CD4-positive, alpha-beta T cell treated with Interleukin-21 for 1 hour (primary cell): ENCODE data around the gene AURKAIP1.
"Not testable (repeated sequence)": the region's sequence is repeated elsewhere in the genome, so short reads cannot be mapped to it uniquely, and the experiment has no call there.

Source experiments
- DNase-seq: peaks from one replicate; pipeline ENCODE4 v3.0.0-alpha.2; 2020

The AURKAIP1 gene

DNA sequence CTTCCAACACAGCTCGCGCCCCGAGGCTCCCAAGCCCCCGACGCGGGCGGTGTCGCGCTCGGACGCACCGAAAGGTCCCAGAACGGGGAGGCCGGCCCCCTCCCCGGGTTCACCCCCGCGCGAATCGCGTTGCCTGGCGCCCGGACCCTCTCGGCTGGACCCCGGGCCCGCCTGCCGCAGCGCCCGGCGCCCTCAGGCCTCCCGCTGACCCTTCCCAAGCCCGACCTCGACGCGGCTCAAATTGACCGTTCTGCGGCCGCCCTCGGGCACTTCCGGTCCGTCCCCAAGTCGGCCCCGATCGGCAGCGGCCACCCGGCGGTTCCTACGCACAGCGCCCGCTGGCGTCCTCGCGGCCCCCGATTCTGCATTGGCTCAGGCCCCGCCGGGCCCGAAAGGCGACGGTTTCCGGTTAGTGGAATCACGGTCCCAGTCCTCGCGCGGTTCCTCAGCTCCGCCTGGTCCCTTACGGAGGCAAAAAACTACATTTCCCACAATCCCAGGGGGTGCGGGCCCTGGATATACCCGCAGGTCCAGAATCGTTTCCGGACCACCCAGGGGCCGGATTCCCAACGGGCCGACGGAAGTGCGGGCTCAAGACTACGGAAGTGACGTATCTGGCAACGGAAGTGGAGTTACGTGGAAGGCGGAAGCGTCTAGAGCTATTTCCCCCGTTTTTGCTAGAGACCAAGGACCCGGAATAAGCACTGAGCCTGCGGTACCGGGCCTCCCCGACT is at the start of gene AURKAIP1:
Gene AURKAIP1 (minus strand): TSS at position 279 of the 734 bp plus-strand sequence. CDS start 451 bp downstream, outside the sequence.
- DNase-seq: peak; percentile 99

DNA sequence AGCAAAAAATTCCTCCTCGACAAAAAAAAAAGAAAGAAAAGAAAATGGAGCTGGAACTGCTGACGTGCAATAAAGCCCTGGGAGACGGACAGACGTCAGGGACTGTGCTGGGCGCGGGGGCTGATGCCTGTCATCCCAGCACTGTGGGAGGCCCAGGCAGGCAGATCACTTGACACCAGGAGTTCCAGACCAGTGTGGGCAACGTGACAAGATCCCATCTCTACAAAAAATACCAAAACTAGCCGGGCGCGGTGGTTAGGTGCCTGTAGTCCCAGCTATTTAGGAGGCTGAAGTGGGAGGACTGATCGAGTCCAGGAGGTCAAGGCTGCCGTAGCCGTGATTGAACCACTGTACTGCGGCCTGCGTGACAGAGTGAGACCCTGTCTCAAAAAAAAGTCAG is 49.7 kb upstream of the AURKAIP1 start:
- no peak for DNase-seq

DNA sequence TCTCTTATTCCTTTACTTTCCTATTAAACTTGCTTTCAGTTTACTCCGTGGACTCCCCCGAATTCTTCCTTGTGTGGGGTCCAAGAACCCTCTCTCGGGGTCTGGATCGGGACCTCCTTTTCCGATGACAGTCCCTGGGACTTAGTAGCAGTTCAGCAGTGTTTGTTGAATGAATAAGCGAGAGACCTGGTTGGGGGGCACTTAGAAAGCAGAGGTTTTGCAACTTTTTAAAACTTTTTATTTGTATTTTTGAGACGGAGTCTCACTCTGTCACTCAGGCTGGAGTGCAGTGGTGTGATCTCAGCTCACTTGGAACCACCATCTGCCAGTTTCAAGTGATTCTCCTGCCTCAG is 48.2 kb upstream of the AURKAIP1 start:
- no peak for DNase-seq

DNA sequence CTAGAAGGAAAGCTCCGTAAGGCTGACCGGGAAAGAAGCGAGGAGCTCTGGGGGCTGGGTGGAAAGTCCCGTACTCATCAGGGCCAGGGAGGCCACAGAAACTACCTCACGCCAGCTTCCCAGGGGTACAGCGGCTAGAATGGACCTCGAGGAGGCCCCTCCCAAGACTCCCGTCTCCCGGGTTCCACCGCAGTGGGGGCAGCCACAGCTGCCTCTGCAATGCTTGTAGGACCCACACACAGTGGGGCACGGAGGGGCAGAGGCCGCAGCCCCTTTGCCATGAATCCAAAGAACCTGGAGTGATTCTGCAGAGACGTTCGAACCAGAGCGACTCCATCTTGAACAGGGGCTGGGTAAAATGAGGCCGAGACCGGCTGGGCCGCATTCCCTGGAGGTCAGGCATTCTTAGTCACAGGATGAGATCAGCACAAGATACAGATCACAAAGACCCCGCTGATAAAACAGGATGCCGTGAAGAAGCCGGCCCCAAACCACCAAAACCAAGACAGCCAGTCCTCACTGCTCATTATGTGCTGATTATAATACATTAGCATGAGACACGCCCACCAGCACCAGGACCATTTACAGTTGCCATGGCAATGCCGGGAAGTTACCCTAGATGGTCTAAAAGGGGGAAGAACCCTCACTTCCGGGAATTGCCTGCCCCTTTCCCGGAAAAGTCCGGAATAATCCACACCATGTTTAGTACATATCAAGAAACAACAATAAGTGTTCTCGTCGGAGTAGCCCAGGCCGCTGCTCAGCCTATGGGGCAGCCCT is 47.6 kb upstream of the AURKAIP1 start:
- DNase-seq: no peak

DNA sequence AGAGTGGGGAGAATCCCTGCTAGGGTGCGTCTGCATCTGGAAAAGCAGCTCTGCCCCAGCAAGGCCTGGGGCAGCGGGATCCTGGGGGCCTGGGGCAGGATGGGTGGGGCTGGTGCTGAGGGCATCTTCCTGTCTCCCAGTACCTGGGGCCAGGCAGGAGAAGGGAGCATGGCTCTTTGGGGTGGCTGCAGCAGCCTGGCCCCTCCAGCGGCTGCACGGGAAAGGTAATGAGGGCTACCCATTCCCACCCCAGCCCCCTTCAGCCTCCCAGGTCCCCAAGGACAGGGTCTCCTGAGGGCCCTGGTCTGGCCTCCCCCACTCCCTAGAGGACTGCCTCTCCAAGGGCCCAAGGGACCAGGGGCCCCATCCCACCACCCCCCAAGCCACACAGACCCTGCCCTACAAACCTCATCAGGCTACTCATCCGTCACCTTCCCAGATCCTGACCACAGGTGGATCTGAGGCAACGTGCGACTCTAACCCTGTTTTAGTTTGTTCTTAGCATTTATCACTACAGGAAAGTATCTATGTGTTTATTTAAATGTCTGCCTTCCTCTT is 47.0 kb upstream of the AURKAIP1 start:
- no peak for DNase-seq

DNA sequence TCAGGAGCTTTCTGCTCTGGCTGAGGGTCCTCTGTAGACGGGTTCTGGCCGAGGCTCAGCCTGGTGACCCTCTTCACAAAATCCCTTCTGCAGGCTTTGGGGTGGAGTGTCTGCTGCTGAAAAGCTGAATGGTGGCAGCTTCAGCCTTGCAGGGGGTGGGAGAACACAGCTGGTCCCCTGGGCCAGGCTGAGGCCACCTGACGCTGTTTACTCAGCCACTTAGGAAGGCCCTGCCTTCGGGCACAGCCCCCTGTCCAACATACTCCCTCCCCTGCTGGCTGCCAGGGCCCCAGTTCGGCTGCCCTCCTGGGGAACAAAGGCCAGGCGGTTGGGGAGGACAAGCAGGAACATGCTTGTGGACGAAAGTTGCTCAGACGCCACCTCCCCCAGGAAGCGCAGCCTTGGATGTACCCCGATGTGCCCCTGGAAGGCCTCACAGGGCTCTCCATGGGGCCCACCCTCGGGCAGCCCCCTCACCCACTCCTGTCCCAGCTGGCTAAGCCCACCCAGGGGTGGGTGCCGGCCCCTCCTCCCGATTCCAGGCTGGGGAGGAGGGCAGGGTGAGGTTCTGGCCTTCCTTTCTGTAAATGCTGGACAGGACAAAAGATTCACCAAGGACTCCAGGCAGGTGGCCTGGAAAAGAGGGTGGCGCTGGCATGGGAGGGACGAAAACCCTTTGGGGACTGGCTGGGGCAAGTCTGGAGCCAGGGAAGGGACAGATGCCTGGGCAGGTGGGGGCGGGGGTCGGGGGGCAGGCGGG is 46.3 kb upstream of the AURKAIP1 start, which contains the start of gene ANKRD65:
Gene ANKRD65 (minus strand): TSS at position 130 of the 760 bp plus-strand sequence. CDS start 271 bp downstream, outside the sequence.
- no peak for DNase-seq

DNA sequence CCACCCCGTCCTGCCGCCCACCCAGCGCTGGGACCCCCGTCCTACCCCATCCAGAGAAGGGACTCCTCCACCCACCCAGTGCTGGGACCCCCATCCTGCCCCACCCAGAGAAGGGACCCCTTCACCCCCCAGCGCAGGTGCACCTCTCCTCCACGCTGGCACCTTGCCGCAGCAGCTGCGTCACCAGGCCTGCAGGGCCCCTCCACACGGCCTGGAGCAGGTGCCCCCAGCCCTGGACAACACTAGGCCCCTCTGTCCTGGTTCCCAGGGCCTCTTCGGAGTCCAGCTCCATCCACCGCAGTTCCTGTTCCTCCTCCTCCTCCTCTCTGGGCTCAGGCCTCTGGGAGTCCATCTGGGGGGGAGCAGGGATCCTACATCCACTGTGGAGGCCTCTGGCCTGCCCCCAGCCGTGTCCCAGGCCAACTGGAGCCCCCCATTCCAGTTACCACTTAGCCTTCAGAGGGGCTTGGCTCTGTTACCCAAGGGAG is 45.7 kb upstream of the AURKAIP1 start:
- DNase-seq: no peak

DNA sequence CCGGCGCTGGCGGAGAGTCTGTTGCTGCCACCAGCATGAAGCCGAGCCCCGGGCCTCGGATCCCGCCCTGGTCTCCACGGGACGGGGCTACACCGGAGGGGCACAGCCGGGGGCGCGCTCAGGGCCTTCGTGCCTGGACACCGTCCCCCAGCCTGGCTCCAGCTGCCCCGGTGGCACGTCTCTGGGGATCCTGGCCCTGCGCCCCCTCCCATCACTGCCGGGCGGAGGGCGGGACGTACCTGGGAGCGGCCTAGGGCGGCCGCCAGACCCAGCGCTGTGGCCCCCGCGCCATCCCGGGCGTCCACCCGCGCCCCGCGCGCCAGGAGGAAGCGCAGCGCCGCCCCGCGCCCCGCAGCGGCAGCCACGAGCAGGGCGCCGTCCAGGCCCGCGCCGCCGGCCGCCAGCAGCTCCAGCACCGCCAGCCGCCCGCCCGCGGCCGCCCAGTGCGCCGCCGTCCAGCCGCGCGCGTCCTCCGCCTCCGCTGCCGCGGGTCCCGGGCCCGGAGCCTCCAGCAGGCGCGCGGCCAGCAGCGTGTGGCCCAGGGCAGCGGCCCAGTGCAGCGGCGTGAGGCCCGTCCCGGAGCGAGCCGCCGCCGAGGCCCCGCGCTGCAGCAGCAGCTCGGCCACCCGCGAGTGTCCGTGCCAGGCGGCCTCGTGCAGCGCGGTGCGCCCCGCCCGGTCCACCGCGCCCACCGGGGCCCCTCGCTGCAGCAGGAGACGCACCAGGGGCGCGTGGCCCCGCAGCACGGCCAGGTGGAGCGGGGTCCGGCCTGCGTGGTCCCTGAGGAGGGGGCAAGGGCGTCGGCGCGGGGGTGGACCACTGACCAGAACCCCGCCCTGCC is 45.0 kb upstream of the AURKAIP1 start:
- DNase-seq: no peak

DNA sequence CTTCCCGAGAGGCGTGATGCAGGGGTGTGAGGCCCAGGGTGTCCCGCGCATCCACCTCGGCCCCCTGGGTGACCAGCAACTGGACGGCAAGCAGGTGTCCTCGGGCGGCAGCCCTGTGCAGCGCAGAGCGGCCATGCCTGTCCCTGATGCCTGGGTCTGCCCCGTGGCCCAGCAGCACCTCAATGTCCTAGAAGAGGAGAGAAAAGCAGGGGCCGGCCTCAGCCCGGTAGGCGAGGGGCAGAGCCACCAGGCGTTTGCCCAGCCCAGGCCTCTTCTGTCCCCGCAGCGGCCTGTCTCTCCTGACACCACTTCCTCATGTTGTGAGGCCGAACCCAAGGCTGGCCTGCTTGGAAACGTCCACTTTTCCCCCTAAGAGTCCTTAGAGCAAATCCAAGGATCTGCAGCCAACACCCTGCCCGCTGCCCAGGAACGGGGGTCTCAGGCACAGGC is 44.4 kb upstream of the AURKAIP1 start:
- no peak for DNase-seq

DNA sequence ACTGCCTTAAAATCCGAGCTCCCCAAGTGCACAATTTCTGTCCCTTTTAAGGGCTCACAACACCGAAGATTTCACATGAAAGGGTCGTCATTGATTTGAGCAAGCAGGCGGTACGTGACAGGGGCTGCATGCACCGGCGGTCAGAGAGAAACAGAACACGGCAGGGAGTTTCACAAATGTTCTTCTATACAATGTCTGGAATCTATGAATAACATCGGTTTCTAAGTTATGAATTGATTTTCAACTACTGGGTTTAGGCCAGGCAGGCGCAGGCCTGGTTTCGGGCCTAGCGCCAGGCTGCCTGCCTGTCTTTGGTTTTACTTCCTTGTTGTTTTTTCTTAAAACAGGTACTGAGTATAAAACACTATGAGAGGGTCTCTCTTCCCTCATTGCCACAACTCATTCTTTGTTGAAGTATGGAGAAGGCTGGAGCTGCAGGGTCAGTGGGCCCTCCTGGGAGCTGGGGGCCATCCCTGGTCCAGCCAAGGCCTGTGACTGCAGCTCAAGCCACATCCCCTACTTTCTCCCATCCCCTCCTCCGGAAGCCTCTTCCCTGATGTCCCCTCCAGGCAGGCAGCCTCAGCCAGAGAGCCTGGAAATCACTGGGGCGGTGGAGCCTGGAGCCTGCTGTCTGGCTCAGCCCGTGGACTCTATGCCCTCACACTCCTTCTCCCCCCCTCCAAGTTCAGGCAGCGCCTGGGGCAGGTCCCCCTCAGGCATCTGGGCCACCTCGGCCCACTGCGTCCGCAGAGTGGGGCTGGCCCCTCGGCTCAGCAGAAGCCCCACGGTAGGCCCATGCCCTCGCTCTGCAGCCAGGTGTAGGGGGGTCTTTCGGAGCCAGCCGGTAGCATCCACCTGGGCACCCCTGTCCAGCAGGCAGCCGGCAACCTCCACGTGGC is 43.7 kb upstream of the AURKAIP1 start:
- no peak for DNase-seq

DNA sequence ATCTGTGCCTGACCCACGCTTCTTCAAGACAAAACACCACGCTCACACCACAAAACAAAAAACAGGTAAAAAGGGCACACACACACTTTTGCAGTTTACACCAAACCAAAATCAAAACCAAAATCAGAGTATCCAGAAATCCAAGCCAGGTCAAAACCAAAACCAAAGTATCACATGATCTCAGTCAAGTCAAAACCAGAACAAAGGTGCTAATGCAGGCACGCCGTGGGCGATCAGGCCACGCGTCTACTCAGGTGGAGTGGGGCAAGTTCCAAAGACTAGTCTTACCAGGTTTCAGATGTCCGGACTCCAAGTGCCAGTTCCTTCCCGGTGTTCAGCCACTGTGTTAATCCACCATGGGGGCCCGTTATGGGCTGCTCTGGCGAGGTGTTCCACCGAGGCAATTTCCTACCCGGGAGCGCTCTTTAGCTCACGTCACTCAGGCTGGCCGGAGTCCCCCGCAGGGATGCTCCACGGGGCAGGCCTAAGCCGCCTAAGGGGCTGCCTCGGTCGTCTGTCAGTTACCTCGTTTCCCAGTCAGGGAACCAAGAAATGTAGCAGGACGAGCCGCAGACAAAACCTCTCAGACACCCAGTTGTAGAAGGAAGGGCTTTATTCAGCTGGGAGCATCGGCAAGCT is 42.9 kb upstream of the AURKAIP1 start:
- DNase-seq: not testable (repeated sequence)

DNA sequence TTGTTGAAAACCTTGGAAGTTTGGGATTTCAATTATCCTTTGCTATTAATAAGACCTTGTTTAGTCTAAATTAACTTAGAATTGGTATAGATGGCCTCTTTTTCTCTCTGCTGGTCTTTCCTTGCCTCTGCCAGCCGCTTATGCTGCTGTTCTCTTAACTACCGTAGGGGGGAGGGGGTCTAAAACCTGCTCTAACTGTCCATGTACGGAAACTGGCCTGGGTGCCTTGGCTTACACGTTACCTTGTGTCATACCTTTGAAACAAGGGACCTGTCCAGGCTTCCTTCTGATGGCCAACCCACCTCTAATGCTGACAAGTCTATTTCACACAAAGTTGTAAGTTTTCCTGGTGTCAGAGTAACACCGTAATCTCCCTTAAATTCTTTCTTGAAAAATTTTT is 42.4 kb upstream of the AURKAIP1 start:
- DNase-seq: not testable (repeated sequence)

DNA sequence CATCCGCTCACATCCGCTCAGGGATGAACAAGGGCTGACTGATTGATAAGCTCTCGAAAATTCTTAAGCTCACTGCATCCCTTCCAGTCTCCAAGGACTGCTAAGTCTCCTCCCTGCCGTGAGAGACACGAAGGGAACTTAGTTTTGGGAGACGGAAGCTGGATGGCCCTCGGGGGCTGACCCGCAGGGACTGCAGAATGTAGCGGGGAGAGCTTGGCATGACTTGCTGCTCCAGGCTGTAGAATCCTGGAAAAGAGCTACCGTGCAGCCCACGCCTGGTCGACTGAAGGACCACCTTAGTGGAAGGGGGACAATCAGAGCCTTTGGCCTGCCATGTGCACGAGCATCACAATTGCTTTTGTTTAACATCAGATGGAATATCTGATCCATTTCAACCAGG is 40.7 kb upstream of the AURKAIP1 start:
- DNase-seq: no peak

DNA sequence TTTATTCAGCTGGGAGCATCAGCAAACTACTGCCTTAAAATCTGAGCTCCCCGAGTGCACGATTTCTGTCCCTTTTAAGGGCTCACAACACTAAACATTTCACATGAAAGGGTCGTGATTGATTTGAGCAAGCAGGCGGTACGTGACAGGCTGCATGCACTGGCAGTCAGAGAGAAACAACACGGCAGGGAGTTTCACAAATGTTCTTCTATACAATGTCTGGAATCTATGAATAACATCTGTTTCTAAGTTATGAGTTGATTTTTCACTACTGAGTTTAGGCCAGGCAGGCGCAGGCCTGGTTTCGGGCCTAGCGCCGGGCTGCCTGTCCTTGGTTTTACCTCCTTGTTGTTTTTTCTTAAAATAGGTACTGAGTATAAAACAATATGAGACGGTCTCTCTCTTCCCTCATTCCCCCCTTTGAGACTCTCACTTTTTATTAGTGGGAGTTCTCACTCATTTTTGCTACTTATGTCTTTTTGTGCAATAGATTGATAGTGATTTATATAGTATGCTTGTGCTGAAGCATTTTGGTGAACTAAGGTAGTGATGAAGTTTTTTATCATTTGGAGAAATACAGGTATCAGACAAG is 37.4 kb upstream of the AURKAIP1 start:
- not testable (repeated sequence) for DNase-seq

DNA sequence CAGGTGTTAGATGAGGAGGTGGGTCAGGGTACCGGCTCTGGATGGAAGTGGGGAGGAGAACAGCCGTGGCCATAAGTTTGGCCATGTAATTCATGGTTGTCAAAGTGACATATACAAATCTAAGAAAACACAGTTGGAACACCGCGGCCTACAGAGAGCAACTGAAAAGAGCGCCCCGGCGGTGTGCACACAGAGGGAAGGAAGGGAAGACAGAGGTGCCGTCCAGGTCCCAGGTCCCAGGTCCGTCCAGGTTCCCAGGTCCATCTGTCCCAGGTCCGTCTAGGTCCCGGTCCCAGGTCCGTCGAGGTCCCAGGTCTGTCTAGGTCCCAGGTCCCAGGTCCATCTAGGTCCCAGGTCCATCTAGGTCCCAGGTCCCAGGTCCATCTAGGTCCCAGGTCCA is 36.6 kb upstream of the AURKAIP1 start:
- no peak for DNase-seq

DNA sequence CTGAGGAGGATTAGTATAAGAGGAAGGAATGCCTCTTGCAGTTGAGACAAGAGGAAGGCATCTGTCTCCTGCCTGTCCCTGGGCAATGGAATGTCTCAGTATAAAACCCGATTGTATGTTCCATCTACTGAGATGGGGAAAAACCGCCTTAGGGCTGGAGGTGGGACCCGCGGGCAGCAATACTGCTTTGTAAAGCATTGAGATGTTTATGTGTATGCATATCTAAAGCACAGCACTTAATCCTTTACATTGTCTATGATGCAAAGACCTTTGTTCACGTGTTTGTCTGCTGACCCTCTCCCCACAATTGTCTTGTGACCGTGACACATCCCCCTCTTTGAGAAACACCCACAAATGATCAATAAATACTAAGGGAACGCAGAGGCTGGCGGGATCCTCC is 35.2 kb upstream of the AURKAIP1 start:
- not testable (repeated sequence) for DNase-seq

DNA sequence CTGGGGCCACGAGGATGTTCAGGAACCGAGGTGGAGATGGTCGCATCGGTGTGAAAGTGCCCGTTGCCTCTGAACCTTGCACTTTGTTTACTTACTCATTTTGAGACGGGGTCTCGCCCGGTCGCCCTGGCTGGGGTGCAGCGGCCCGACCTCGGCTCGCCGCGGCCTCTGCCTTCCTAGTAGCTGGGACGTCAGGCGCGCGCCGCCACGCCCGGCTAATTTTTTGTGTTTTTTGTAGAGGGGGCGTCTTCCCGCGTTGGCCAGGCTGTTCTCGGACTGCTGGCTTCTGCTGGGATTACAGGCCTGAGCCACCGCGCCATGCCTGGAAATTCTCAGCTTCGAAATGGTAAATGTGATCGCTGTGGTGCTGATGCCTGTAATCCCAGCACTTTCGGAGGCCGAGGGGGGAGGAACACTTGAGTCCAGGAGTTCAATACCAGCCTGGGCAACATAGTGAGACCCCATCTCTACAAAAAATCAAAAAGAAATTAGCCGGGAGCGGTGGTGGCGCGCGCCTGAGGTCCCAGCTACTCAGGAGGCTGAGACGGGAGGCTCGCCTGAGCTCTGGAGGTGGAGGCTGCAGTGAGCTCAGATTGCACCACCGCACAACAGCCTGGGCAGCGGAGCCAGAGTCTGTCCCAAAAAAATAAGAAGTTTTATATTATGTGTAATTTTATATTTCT is 32.8 kb upstream of the AURKAIP1 start:
- peak; percentile 24 for DNase-seq

DNA sequence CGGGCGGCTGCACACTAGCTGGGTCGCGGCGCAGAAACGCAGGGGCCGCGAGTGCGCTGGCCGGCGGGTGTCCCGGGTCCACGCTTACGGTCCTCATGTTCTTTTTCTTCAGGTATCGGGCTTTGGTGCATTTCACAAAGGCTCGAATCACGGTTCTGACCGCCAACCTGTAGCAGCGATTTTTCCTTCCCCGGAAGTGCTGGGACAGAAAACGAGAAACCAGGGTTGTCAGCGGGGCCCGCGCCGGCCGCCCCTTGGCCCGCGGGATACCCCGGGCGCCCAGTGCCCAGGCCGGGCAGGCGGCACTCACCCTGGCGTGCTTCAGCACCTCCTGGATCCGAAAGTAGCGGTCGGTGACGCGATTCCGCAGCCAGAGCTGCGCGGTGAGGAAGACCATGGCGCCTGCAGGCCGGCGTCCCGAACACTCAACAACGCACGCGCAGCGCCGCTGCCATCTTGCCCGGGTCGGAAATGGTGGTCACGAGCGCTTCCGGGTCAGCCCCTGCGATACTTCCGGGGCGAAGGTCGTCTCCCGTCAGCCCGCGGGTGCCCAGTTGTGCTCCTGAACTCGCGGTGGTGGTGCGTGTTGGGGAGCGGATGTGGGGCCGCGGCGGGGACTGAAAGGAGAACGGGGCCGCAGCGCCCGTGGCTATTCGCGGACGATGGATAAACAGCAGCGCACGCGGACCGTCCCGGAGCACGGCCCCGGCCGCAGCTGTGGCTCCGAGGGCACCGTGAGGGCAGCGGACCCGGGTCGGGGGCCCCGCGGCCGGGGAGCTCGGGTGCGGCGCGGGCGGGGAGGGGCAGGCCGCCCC is 32.0 kb upstream of the AURKAIP1 start, which contains the start of gene MRPL20:
Gene MRPL20 (minus strand): TSS at position 473 of the 815 bp plus-strand sequence. CDS start 76 bp downstream, at position 397.
- peak; percentile 96 for DNase-seq
